A549 treated with RU486 at 1 μM for 4 hours (cell line): ENCODE measurements around the gene CSE1L. TPM values are rescaled to one million over a fixed set of nuclear protein-coding genes. Genes with fewer than 3 reads are reported as not detected.

Experiments
- total RNA-seq: library from RNA; stranded (reverse); fragments of 200-300 nt; extraction: Qiagen RNA extraction; gene quantifications from 5 replicates; pipeline ENCODE4 v1.2.3, GENCODE V29; 2022; ENCODE audit warnings: low read depth

Gene CSE1L, protein sequence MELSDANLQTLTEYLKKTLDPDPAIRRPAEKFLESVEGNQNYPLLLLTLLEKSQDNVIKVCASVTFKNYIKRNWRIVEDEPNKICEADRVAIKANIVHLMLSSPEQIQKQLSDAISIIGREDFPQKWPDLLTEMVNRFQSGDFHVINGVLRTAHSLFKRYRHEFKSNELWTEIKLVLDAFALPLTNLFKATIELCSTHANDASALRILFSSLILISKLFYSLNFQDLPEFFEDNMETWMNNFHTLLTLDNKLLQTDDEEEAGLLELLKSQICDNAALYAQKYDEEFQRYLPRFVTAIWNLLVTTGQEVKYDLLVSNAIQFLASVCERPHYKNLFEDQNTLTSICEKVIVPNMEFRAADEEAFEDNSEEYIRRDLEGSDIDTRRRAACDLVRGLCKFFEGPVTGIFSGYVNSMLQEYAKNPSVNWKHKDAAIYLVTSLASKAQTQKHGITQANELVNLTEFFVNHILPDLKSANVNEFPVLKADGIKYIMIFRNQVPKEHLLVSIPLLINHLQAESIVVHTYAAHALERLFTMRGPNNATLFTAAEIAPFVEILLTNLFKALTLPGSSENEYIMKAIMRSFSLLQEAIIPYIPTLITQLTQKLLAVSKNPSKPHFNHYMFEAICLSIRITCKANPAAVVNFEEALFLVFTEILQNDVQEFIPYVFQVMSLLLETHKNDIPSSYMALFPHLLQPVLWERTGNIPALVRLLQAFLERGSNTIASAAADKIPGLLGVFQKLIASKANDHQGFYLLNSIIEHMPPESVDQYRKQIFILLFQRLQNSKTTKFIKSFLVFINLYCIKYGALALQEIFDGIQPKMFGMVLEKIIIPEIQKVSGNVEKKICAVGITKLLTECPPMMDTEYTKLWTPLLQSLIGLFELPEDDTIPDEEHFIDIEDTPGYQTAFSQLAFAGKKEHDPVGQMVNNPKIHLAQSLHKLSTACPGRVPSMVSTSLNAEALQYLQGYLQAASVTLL
- total RNA-seq, result 61.1 to 104 TPM (median 99.8 TPM) in 5 replicates

DNA sequence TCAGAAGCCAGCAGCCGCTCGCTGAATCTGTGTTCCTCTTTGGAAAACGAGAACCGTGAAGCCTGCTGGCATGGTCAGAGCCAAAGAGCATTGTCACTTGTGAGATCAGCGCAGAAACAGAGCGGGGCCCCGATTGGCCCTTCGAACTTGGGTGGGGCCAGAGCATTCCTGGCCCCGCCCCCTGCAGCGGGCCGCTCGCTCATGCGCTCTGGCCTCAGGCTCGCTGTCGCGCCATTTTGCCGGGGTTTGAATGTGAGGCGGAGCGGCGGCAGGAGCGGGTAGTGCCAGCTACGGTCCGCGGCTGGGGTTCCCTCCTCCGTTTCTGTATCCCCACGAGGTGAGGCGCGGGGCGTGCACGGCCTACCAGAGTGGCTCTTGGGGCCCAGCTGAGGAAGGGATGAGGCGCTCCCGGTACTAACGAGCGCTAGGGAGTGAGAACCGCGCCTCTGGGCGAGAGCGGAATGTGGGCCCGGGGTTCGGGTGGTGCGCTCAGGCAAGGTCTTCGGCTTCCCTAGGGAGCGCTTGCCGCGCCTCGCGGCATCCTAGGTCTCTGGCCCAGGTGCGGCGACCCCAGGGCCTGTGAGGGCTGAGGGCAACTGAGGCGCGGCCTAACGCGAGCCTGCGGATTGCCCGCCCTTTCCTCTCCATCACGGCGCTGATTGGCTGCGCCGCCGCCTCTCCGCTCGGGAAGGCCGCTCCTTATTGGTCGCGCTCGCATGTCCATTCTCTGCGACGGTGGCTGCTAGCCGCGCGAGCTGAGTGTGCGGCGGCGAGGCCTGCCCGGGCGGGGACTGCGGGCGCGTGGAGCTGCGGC, at the start of gene CSE1L:
Gene CSE1L (plus strand): TSS at position 226 of the 814 bp plus-strand sequence. CDS start 12,152 bp downstream, outside the sequence.

Other genes starting within 250 kb of the CSE1L start
- gene PREX1, start 218.3 kb upstream of the CSE1L start, total RNA-seq, result 11.8 to 14.4 TPM (median 12.5 TPM) in 5 replicates
- 8.3 to 14.5 TPM (median 14.2 TPM) in 5 replicates for gene ARFGEF2, start 124.6 kb upstream of the CSE1L start, total RNA-seq
- 50.8 to 68.5 TPM (median 62.3 TPM) in 5 replicates for gene STAU1, start 142.0 kb downstream of the CSE1L start, total RNA-seq
- 61.1 to 67.9 TPM (median 63.3 TPM) in 5 replicates for gene DDX27, start 173.1 kb downstream of the CSE1L start, total RNA-seq
- gene ZNFX1, start 231.7 kb downstream of the CSE1L start, total RNA-seq, result 23.1 to 27.0 TPM (median 24.7 TPM) in 5 replicates